GM12873 (cell line): ENCODE results near the gene SHROOM3.
A peak's percentile ranks its signal among the peaks of the same experiment; 100 is the strongest.

Source experiments
- TF ChIP-seq, protein P1 (sequence below): IDR thresholded peaks from 2 replicates; pipeline ENCODE4 v1.5.1; 2012; ENCODE audit warnings: low read depth, mild to moderate bottlenecking, moderate library complexity, low read length, control low read depth; ENCODE audit not compliant: insufficient read depth; ENCODE audit errors: missing control alignments

SHROOM3 gene

GRCh38 chr4:76752861-76753501 lies 318.0 kb downstream of the SHROOM3 start:
- TF ChIP-seq, protein P1, sequence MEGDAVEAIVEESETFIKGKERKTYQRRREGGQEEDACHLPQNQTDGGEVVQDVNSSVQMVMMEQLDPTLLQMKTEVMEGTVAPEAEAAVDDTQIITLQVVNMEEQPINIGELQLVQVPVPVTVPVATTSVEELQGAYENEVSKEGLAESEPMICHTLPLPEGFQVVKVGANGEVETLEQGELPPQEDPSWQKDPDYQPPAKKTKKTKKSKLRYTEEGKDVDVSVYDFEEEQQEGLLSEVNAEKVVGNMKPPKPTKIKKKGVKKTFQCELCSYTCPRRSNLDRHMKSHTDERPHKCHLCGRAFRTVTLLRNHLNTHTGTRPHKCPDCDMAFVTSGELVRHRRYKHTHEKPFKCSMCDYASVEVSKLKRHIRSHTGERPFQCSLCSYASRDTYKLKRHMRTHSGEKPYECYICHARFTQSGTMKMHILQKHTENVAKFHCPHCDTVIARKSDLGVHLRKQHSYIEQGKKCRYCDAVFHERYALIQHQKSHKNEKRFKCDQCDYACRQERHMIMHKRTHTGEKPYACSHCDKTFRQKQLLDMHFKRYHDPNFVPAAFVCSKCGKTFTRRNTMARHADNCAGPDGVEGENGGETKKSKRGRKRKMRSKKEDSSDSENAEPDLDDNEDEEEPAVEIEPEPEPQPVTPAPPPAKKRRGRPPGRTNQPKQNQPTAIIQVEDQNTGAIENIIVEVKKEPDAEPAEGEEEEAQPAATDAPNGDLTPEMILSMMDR = no peak

- TF ChIP-seq, protein P1 = no peak
Observed at GRCh38 chr4:76753814-76754213, 318.8 kb downstream of the SHROOM3 start.

DNA sequence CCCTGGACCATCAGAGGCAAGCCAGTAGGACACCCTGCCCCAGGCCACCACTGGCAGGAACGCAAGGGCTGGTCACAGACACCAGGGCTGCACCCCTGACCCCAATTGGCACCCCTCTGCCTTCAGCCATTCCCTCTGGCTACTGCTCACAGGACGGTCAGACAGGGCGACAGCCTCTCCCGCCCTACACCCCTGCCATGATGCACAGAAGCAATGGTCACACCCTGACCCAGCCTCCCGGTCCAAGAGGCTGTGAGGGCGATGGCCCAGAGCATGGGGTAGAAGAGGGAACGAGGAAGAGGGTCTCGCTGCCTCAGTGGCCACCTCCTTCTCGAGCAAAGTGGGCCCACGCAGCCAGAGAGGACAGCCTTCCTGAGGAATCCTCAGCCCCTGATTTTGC lies 319.4 kb downstream of the SHROOM3 start:
- TF ChIP-seq, protein P1 = no peak

GRCh38 chr4:76755756-76756155 lies 320.7 kb downstream of the SHROOM3 start:
- TF ChIP-seq, protein P1 = no peak

DNA sequence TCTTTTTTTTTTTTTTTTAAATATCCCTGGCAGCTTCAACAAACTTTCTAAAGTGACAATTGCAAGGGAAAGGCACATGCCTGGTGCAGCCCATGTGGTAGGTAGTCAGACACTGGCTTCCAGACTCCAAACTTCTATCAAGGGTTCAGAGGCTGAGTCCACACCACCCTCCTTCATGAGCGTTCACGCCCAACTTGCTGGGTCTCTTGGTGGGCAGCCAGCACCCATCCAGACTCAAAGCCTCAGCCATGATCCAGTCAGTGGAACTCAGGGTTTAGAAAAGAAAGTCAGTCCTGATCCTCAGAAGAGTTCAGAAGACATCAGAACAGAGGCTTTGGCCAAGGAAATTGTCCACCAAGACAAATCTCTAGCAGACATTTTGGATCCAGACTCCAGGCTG lies 321.4 kb downstream of the SHROOM3 start:
- TF ChIP-seq, protein P1 = no peak

DNA sequence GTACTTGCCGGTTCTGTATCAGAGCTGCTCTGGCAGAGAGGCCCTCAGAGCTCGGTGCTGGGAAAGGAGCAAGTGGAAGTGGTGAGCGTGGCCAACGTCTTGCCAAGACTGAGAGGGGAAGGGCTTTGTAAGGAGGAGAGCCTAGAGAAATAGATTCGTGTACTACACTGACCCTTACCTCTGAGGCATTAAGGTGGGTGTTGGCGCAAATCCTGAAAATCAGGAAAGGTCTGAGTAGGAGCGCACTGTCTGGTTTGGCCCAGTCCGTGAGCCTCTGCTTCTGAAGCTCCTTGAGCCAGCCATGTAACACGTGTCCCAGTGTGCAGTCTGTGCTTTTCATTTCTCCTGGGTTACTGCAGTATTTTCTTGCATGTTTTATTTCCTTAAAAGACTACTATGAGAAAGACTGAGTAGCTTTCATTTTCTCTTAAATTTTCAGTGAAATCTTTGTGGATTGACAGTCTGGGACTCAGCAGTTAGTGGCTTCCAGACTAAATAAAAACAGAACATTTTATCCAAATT lies 322.4 kb downstream of the SHROOM3 start:
- TF ChIP-seq, protein P1 = no peak

GRCh38 chr4:76758290-76758882 lies 323.4 kb downstream of the SHROOM3 start:
- TF ChIP-seq, protein P1 = peak; percentile 71
